Jurkat, Clone E6-1 (cell line): Measurements from ENCODE around the gene XPO6.

ENCODE experiments used
- DNase-seq: peaks from one replicate; pipeline ENCODE4 v3.0.0-alpha.2; 2011; ENCODE audit warnings: low read depth, low spot score
- H3K4me3 ChIP-seq: 2 replicates; pipeline ENCODE4 v1.5.1; 2011; ENCODE audit warnings: mild to moderate bottlenecking, low read length, control low read depth, moderate library complexity

Gene XPO6

DNA sequence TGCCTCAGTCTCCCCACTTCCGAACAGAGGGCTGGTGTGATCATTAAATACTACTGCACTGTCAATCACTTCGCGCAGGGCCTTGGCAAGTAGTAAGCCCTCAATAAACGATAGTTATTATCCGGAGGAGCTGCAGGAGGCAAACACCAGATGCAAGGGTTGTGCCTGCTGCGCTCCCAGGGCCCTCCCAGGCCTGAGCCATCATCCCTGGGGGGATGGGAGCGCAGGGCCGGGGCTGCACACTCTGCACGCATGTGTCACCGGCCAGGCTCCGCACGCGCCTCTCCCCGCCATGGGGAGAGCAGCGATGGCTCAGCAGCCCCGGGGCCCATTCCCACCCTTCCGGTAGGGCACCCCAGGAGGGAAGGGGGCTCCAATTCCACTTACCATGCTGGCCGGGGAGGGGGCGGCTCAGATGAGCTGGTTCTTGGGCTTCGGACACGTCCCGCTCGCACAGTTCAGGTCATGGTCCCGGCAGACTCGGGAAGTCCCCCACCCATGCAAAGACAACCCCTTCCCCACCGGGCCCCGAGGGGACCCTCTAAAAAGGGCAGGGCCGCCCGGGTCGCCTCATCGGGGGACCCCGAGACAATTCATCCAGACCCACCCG lies 681 bp downstream of the XPO6 start:
- DNase-seq: no peak
- H3K4me3 ChIP-seq: peak overlapping the region; percentile 82

DNA sequence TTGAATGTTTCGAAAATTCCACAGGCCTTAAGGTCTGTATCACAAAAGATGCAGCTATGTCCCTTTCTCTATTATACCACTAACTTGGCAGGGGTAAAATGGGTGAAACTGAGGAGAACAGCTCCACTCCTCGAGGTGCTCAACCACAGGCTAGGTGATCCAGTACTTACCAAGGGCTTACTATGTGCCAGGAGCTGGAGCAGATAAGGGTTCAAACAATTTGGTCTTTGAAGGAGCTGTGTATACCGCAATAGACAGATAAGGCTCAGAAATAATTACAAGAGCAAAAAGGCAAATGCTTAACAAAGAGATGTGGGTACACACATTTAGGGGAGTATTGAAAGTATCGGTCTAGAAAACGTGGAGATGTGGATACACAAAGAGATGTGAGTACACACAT lies 1.5 kb downstream of the XPO6 start:
- DNase-seq: no peak
- H3K4me3 ChIP-seq: peak overlapping the region; percentile 82

DNA sequence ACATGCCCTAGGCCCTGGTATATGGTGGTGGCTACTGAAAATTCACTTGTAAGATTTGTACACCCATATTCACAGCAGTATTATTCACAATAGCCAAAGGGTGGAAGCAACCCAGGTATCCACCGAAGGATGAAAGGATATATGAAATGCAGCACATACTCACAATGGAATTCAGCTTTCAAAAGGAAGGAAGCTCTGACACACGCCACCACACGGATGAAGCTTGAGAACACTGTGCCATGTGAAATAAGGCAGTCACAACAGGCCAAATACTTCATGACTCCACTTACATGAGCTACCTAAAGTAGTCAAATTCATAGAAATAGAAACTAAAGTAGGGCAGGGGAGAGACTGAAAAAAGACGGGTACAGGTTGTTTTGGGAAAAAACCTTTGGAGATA lies 2.9 kb downstream of the XPO6 start:
- no peak for DNase-seq
- no peak overlapping the region for H3K4me3 ChIP-seq

DNA sequence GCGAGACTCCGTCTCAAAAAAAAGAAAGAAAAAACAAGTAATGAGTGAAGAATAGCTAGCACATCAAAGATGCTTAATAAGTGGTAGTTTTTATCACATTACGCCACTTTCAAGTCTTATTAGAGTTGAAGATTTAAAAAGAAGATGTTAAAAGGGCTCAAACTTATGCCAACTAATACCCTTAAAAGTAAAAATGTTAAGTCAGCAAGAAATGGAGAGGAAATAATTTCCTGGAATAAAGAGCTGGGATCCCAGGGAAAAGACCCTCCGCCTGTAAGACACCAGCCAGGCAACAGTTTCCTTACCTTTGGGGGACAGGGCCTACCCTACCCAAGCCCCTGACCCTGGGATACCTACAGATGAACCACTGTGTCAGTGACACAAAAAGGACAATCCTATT lies 3.6 kb downstream of the XPO6 start:
- H3K4me3 ChIP-seq: no peak overlapping the region
- DNase-seq: no peak

DNA sequence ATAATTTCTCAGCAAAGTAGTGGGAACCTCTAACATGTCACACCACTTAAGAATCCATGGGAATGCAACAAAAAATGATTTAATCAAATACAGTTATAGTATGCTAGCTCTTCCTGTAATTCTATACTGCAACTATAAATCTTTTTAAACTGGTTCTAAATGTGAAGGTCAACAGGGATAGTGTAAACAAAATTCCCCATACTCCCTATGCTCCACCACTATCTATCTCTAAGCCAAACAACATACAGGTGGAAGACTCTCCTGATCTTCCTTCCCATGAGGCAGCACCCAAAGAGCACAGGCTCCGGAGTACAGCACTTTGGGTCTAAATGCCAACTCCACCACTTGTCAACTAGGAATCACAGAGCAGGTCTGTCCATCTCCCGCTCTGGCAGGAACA lies 4.4 kb downstream of the XPO6 start:
- DNase-seq: no peak
- no peak overlapping the region for H3K4me3 ChIP-seq

DNA sequence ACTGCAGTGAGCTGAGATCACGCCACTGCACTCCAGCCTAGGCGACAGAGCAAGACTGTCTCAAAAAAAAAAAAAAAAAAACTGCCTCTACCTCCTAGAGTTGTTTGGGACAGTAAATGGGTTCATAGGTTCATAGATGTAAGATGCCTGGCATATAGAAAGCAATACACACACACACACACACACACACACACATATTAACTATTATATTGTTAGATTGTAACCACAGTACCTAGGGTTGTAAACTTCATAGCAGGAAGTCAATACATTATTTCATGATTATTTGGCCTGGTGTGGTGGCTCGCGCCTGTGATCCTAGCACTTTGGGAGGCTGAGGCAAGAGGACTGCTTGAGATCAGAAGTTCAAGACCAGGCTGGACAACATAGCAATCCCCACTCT lies 5.8 kb downstream of the XPO6 start:
- no peak for DNase-seq
- no peak overlapping the region for H3K4me3 ChIP-seq

DNA sequence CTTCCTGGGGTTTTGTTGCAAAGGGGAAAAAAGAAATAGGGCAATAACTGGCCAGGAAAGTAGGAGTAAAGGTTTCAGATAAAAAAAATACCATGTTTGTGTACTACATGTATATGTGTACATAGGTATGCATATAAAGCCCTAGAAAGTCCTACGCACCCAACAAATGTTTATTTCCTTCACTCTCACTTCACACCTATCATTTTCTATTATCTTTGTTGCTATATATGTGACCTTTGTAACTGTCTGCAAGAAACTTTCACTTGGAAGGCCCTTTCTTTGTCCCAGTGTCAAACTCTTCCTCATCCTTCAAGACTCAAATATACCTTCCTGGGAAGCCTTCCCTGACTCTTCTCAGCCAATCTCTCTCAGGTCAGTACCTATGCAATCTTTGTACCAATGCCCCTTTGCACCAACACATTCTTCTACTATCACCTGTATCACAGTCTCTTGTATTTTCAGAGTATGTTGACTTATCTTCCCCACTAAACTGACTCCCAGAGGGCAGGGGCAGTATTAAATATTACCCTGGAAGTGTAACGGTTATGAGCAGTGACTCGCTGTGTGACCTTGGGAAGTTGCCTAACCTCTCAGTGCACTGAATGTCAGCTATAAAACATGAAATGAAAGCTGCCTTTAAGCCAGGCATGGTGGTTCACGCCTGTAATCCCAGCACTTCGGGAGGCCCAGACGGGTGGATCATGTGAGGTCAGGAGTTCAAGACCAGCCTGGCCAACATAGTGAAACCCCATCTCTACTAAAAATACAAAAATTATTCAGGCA lies 6.5 kb downstream of the XPO6 start:
- DNase-seq: no peak
- no peak overlapping the region for H3K4me3 ChIP-seq

DNA sequence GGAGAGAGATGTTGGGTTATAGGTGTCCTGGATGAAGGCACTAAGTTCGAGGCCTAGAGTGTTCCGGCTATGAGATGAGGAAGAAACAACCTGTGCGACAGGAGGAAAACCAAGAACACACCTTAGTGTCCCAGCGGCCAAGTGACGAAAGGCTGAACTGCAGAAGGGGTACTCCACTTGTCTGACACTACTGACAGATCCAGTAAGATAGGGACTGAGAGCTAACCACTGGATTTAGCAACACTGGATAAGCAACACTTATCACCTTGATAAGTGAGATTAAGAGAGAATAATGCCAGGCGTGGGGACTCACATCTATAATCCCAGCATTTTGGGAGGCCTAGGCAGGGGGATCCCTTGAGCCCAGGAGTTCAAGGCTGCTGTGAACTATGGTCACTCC lies 7.1 kb downstream of the XPO6 start:
- no peak for DNase-seq
- H3K4me3 ChIP-seq: no peak overlapping the region

DNA sequence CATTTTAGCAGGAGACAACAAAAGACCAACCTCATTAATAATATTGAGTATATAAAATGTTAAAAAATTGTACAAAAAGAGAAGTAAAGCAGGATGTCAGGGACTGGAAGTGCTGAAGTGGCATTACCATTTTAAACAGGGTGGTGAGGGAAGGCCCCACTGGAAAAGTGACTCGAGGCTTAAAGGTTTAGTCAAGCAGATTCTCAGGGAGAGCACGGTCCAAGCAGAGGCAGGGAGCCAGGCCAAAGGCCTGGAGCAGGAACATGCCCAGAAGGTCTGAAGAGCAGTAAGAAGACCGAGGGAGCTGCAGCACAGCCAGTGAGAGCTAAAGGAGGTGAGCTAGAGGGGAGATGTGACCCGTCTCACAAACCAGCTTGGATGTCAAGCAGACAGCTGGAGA lies 7.6 kb downstream of the XPO6 start:
- H3K4me3 ChIP-seq: no peak overlapping the region
- DNase-seq: no peak

DNA sequence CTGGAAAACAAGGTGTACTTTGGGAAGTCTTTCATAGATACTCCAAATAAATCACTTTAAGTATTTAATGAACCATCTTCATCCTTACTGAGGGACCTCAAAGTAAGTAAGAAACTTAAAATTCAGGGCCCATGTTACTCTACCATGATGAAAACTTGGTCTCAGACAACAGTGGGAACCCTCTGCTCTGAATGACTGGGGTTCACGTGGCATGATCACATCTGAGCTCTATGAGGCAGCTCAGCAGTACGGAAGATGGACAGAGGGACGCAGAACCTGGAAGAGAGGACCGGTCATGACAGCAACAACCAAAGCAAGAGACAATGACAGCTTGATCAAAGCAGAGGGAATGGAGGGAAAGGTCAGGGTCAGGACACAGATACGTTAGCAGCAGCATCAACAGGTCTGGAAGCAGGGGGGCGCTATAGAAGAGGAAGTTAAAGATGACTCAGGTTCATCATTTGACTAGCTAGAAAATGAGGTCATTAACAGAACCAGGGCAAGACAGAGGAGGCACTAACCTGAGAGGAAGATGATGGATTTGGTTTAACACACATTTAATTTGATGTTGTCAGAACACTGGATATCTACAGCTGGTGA lies 9.5 kb downstream of the XPO6 start:
- no peak for DNase-seq
- no peak overlapping the region for H3K4me3 ChIP-seq

DNA sequence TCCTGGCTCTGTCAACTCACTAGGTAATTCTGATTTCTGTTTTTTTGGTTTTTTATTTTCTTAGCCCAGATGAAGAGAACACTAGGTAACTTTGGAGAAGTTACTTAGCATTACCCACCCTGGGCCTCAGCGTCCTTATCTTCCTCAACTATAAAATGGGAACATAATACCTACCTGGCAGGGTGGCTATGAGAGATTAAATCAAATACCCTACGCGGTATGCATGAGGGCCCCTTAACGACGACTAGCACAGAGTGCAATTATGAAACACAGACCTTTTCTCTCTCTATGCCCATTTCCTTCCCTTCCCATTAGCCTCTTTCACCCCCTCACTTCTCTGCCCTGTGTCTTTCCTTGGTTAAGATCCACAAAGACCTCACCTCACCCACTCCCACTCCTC lies 11.1 kb downstream of the XPO6 start:
- no peak for DNase-seq
- H3K4me3 ChIP-seq: no peak overlapping the region

DNA sequence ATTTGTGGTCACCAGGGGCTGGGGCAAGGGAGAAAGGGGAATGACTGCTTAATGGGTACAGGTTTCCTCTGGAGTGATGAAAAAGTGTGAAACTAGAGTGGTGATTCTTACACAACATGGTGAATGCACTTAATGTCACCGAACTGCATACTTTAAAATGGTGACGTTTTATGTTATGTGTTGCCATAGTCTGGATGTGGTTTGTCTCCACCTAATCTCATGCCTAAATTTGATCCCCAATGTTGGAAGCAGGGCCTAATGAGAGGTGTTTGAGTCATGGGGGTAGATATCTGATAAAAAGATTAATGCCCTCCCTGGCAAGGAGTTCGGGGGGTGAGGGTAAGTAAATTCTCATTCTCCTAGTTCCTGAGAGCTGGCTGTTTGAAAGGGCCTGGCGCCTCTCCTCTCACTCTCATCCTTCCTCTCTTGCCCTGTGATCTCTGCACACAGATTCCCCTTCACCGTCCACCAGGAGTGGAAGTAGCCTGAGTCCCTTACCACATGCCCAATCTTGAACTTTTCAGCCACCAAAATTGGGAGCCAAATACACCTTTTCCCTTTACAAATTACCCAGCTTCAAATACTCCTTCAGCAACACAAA lies 15.3 kb downstream of the XPO6 start:
- DNase-seq: no peak
- H3K4me3 ChIP-seq: no peak overlapping the region

DNA sequence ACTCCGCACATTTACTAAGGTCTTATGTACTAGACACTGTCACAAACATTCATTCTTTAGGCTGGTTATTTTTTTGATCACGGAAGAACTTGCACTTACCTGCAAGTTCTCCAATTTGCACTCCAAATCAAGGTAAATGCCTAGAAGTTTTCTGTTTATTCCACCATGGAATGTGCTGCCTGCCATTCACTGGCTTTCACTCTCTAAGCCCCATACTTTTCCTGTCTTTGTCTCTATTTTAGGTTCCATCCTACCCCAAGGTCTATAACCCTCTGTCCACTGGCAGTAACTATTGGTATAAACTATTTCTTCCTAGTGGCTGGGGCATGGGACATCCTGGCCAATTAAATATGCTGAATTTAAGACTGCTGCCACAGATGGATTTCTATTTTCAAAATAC lies 15.9 kb downstream of the XPO6 start:
- no peak overlapping the region for H3K4me3 ChIP-seq
- no peak for DNase-seq

DNA sequence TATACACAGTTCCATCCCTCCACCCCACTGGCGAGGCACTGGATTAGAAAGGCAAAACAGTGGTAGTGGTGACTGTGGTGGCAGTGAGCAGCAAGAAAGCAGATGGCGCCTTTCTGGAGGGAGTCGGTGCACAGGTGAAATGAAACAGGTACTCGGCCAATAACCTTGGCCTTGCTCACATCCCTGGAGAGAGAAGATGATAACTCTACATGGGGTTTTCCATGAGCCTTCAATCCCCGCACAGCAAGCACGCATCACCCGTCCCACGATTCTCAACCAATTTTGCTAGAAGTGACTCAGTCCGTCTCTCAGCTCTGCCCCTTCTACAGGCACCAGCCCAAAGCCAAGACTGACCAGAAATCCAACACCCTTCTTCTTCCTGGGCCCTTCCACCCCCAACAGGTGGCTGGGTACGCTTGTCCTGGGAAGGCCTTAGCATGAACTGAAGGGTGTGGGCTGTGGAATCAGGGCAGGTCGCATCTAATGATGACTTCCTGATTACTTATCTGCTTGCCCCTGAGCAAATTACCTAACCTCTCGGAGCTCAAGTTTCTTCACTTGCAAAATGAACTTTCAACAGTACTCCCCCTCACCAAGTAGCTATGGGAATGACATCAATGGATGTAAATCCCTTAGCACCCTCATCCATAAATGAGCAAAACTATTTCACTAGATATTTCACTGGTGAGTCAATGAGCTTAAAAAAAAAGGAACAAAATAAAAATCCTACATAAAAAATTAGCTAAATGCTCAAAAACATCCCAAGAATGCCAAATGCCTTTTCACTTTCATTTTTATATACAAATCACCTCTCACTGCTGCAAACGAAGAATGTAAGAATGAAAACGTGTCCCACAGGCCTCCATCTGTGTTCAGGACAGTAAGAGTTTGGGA lies 18.0 kb downstream of the XPO6 start:
- H3K4me3 ChIP-seq: peak overlapping the region; percentile 40
- no peak for DNase-seq

DNA sequence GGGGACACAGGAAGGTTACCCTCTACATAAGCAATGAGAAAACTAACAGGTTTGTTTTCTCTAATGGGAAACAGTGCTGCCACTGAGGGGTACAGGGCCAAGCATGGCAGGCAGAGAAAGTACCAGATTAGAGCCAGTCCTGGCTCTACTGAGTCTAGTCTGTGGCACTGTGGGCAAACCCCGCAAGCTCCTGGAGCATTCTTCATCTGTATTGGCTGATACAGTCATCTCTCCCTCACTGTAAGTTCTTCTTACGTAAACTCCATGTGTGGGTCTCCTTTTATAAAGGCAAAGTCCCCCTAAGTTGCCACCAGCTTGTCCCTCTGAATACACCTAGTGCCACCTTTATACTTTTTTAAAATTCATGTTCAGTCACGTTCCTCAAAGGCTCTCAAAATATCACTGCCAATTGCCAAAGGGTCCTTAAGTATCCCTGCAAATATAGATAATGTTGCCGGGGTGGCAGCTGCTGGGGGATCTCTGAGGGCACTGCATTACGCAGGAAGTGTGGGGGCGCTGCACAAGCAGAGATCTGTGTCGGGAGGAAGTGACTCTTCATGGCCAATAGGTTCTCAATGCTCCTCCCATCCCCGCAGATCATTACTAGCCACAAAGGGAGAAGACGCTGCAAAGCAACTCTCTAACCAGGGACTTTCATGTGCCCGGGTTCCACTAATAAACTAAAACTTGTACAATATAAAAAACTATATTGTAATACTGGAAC lies 18.8 kb downstream of the XPO6 start:
- DNase-seq: peak; percentile 75
- peak overlapping the region; percentile 40 for H3K4me3 ChIP-seq

DNA sequence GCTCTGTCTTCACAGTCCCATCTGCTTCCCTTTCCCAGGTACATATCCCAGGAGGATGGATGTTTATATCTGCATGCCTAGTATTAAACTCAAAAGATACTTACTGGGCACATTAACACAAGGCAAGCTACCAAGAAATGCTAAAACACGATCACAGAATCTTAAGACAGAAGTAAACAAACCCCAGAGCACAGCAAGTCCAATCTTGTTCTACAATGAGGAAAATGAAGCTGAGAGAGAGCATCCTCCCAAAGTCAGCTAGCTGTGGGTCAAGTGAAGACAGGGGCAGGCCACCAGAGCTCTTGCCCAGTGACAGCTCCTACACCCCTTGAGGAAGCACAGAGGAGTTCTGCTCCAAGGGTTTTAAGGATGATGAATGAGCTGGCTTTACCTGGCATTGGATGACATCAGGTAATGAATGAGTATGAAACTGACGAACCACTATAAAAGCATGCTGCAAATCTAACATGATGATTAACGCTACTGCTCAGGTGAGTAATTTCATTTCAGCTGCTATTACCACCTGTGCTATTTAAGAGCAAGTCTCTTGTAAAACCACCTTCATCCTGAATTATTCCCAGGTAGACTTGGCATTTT lies 20.3 kb downstream of the XPO6 start:
- no peak overlapping the region for H3K4me3 ChIP-seq
- DNase-seq: no peak

DNA sequence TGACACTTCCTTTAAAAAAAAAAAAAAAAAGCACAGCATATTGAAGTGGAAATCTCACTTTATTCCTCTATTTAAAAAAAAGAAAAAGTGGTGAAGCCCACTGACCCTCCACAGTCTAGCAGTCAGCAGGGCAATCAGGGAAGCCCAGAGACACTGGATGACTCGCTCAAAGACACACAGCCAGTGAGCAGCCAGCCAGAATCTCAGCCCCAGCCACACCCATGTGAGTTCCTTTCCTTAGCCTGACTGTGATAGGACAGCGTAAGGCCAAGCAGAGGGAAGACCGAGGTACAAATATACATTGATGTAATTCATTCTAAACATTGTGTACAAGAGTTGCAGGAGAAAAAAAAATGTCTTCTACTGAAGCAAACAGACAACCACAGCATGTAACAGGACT lies 22.5 kb downstream of the XPO6 start:
- no peak for DNase-seq

DNA sequence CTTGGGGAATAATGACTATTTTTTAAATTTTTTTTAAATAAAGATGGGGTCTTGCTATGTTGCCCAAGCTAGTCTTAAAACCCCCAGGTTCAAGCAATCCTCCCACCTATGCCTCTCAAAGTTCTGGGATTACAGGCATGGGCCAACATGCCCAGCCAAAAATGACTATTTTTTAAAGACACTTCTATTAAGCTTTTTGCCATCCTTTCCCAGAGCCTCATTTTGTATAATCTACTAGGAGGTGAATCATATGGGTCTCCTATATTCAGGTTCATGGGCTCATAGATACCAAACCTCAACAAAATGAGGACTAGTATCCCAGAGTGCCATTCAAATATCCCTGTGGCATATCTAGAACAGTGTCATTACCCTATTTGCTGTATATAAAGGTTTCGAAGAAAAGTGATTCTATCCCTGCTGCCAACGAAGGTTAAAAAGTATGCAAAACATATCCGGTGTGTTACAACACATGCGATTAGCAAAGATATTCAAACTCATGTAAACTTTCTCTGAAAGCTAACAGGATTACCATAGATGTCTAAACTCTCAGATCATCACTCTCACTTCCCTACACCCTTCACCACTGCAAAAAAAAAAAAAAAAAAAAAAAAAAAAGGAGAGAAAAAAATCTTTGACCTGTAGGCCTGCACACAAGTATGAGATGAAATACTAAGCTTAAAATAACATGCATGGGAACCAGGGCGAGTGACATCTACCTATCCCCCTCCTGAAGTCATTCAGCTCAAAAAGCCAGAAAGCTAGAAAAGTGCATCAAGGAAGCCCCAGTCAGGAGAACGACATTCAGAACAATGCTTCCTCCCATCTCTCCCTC lies 23.5 kb downstream of the XPO6 start:
- no peak for DNase-seq
- H3K4me3 ChIP-seq: no peak overlapping the region

More for the DNA sequence above, 22.5 kb downstream of the XPO6 start:
- H3K4me3 ChIP-seq: no peak overlapping the region
